GM18909 (cell line): ENCODE data around the gene SPATA6L.
"Not testable (repeated sequence)": the region's sequence is repeated elsewhere in the genome, so short reads cannot be mapped to it uniquely, and the experiment has no call there.

Experiments used
- ATAC-seq: cut with Tn5 transposase; IDR thresholded peaks from one replicate; pipeline ENCODE4 v1.9.1; 2021; ENCODE audit warnings: mild to moderate bottlenecking; ENCODE audit not compliant: unreplicated experiment, poor library complexity

SPATA6L gene

DNA sequence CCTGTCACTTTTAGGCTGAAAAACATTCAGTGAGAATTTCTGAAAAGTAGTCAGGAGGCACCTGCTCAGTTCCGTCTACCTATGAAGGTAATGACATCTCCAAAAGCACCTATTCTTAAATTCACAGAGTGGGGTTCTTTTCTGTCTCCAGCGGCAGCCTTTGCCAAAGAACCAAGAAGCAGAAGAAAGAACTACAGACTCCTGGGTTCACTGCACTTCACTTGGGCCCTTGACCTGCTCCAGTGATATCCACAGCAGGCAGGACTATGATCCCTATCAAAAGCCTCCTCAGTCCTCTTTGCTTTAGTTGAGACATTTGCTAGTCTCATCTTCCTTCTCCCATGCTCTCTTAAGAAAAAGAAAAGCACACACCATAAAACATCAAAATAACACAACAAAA, 23.9 kb downstream of the SPATA6L start:
- no peak for ATAC-seq

DNA sequence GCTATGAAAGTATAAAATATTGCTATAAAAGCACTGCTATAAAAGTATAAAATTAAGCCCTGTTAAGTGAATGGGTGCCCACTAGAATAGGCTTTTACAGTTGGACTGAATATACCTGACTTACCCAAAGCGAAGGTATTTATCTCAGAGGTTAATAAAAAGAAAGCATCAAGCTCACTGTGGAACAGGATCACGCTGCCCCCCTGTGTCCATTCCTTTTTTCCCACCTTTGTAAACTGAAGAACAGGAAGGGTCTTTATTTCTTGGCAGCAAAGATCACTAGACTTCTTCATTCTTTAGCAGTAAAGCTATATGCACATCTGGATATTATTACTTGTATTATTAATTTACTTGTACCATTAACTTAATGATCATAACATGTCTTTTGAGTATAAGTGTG, 26.3 kb downstream of the SPATA6L start:
- no peak for ATAC-seq

GRCh38 chr9:4639420-4639819, 26.9 kb downstream of the SPATA6L start:
- no peak for ATAC-seq

GRCh38 chr9:4638968-4639367, 27.3 kb downstream of the SPATA6L start:
- ATAC-seq = no peak

DNA sequence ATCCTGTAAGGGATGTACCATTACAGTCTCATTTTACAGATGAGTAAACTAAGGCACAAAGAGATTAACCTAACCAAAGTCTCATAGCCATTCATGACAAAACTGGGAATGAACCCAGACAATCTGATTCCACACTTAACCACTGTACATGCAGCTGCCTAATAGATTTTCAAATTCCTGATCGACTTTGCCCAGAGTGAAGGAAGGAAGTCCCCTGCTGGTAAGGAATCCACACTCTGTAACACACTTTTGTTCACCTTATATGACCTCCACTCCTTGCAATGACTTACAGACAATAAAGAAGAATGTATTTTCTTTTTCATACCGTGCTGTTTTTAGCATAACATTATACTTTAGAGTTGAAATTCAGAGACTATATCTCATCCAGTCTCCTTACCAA, 35.4 kb downstream of the SPATA6L start:
- ATAC-seq = no peak

GRCh38 chr9:4622016-4622415, 44.3 kb downstream of the SPATA6L start:
- no peak for ATAC-seq

GRCh38 chr9:4620881-4621555, 45.3 kb downstream of the SPATA6L start:
- ATAC-seq = no peak

DNA sequence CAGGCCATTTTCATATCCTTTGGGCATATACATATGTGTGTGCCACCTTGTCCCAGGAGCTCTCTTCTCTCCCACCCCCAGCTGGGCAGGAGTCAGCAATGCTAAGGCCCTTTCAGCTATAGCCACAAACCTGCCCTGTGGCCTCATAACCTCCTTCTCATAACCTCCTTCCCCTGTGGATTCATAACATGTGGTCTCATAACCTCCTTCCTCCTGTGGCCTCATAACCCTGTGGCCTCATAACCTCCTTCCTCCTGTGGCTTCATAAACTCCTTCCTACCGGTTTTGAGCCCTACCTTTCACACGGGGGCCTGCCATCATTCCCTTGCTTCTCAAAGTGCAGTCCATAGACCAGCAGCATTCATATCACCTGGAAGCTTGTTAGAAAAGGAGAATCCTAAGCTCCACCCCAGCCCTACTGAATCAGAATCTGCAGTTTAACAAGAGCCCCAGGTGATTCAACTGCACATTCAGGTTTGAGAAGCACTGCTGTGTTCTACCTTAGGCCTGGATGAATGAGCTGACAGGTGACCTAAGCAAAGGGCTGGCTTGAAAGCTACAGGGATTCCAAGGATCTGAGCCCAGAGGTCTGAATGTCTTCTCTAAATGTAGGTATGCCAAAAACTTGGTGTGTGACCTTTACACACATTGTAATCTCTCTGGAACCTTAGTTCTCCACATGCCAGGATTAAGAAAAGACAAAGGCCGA, 46.1 kb downstream of the SPATA6L start:
- no peak for ATAC-seq

- no peak for ATAC-seq
These were observed 47.6 kb downstream of the SPATA6L start for GRCh38 chr9:4618700-4619099.

GRCh38 chr9:4617752-4618151, 48.5 kb downstream of the SPATA6L start:
- ATAC-seq = no peak

DNA sequence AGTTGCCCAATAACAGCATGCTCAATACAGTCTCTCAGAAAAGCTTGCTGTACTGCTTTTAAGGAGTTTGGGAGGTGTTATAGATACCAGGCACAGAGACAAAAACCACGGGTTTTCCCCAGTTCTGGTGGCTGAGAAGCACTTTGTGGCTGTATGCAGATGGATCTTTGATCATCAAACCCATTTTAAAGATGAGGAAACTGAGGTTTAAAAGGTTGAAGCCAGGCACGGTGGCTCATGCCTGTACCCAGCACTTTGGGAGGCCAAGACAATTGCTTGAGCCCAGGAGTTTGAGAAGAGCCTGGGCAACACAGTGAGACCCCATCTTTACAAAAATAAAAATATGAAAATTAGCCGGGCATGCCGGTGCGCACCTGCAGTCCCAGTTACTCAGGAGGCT, 50.5 kb downstream of the SPATA6L start:
- no peak for ATAC-seq

- no peak for ATAC-seq
These were observed 51.0 kb downstream of the SPATA6L start for GRCh38 chr9:4615251-4615650.

DNA sequence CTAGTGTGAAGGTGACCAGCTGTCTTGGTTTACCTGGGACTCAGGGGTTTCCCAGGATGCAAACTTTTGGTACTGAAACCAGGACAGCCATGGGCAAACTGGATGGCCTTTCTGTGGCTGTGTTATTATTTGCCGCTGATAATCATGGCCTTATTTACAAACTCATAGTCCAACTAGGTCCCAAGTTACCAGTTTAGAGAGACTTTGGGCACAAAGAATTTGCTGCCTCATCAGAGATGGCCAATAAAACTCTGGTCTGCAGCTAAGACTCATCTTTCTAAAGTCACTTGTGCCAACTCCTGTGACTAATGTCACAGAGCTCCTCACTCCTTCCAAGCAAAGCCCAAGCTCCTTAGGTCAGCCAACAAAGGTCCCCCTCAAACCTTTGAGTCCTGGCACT, 51.7 kb downstream of the SPATA6L start:
- no peak for ATAC-seq

GRCh38 chr9:4606033-4606432, 60.2 kb downstream of the SPATA6L start:
- ATAC-seq = not testable (repeated sequence)

GRCh38 chr9:4604678-4605095, 61.6 kb downstream of the SPATA6L start:
- ATAC-seq = peak; percentile 75

GRCh38 chr9:4603830-4604229, 62.5 kb downstream of the SPATA6L start:
- ATAC-seq = no peak

DNA sequence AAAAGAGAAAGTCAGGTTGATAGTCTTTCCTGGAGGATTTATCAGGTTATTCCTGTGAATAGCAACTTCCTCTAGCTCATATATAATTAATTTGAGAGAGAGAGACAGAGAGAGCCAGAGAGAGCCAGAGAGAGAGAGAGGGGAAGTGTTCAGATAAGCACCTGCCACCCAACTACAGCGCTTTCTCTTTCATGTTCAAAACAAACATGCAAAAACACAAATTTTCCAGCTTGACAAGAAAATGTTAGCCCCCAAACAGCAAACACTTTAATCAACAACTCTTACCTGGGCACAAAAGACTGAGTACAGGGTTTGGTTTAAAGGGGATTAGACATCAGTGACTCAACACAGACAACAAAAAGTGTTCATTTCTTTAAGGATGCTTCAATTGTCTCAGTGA, 65.9 kb downstream of the SPATA6L start:
- no peak for ATAC-seq

- ATAC-seq = peak; percentile 73
These were observed 69.9 kb downstream of the SPATA6L start for GRCh38 chr9:4596165-4596922.

GRCh38 chr9:4594994-4595393, 71.3 kb downstream of the SPATA6L start:
- ATAC-seq = no peak

- no peak for ATAC-seq
These were observed 71.7 kb downstream of the SPATA6L start for GRCh38 chr9:4594545-4594944.

DNA sequence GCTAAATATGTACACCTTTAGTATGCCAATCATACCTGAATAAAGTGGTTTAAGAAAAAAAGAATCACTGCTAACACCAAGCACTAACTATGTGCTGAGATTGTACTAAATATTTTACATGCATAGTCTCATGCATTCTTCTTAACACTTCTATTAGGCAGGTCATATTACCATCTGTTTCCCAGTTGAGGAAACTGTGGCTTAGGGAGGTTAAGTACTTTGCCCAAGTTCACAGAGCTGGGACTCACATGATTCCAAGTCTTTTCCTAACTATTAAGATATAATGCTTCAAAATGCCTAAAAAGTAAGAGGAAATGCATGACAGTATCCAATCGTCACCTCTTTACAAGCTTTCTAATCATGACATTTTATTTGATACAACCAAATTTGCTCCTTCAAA, 73.4 kb downstream of the SPATA6L start:
- ATAC-seq = no peak
